ENCODE results near the gene METTL15. TPM values are rescaled to one million over a fixed set of nuclear protein-coding genes. Genes with fewer than 3 reads are reported as not detected.

Gene METTL15
- total RNA-seq, 6 experiments from 2014 or later: 6.5 to 12.0 (median 7.9) TPM

DNA sequence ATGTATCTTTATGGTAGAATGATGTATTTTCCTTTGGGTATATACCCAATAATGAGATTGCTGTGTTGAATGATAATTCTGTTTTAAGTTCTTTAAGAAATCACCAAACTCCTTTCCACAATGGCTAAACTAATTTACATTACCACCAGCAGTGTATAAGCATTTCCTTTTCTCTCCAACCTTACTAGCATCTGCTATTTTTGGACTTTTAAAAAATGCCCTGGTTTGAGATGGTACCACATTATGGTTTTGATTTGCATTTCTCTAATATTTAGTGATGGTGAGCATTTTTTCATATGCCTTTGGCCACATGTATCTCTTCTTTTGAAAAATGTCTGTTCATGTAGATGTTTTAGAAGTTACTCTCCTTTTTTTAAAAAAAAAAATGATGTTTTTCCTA, 142.0 kb downstream of the METTL15 start:
- Histone ChIP-seq H3K4me3 (no peak overlapping the region), H3K9me3 (no peaks in the 10 kb centered on the region), H3K4me1 (no peaks in the 10 kb centered on the region), H3K27ac (no peak overlapping the region), H3K36me3 (no peaks in the 10 kb centered on the region), H3K27me3 (no peaks in the 10 kb centered on the region)
- ATAC-seq: no peak
- no peak for TF ChIP-seq POLR2A (IDR thresholded peaks at IDR 0.05)
- TF ChIP-seq, protein P1, sequence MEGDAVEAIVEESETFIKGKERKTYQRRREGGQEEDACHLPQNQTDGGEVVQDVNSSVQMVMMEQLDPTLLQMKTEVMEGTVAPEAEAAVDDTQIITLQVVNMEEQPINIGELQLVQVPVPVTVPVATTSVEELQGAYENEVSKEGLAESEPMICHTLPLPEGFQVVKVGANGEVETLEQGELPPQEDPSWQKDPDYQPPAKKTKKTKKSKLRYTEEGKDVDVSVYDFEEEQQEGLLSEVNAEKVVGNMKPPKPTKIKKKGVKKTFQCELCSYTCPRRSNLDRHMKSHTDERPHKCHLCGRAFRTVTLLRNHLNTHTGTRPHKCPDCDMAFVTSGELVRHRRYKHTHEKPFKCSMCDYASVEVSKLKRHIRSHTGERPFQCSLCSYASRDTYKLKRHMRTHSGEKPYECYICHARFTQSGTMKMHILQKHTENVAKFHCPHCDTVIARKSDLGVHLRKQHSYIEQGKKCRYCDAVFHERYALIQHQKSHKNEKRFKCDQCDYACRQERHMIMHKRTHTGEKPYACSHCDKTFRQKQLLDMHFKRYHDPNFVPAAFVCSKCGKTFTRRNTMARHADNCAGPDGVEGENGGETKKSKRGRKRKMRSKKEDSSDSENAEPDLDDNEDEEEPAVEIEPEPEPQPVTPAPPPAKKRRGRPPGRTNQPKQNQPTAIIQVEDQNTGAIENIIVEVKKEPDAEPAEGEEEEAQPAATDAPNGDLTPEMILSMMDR (IDR thresholded peaks at IDR 0.05): no peak
- intact Hi-C loops (cut with DNase I): no loop called here
- DNase-seq: no peak

DNA sequence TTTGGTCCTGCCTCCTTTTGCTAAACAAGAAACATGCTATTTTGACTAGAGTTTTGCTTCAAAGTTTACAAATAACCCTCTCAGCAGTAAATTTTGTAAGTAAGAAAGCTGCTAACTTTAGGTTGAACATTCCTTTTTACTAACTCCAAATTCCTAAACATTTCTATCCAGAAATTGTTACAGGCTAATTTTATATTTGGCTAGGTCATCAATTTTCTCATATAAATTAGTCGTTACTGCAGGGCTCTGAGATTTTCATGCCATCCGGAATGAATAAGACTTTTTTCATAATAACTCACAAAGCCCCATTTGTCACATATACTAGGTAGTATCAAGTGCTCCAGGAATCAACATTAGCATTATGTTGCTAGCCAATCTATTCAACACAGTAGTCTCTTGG, 143.1 kb downstream of the METTL15 start:
- Histone ChIP-seq H3K4me3 (no peak overlapping the region), H3K27ac (no peak overlapping the region), H3K9me3 (no peaks in the 10 kb centered on the region), H3K27me3 (no peaks in the 10 kb centered on the region), H3K36me3 (no peaks in the 10 kb centered on the region), H3K4me1 (no peaks in the 10 kb centered on the region)
- intact Hi-C loops (cut with DNase I): no loop called here
- WGBS (ENCODE audit: insufficient coverage, low coverage, low lambda C conversion rate, missing lambda C conversion rate): 94% methylated on average over 2 of the region's 2 CpGs
- DNase-seq (no peak), ATAC-seq (no peak)
- TF ChIP-seq, protein P1 (IDR thresholded peaks at IDR 0.05): no peak
- TF ChIP-seq POLR2A (IDR thresholded peaks at IDR 0.05): no peak

DNA sequence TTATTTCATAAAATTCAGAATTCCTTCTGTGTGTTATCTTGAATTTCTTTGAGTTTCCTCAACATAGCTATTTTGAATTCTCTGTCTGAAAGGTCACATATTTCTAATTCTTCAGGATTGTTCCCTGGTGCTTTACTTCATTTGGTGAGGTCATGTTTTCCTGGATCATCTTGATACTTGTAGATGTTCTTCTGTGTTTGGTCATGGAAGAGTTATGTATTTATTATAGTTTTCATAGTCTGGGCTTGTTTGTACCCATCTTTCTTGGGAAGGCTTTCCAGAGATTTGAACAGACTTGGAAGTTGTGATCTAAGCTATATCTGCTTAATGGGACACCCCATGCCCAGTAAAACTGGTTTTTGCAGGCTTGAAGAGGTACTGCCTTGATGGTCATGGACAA, 149.6 kb downstream of the METTL15 start:
- TF ChIP-seq, protein P1 (IDR thresholded peaks at IDR 0.05): no peak
- TF ChIP-seq POLR2A (IDR thresholded peaks at IDR 0.05): no peak

DNA sequence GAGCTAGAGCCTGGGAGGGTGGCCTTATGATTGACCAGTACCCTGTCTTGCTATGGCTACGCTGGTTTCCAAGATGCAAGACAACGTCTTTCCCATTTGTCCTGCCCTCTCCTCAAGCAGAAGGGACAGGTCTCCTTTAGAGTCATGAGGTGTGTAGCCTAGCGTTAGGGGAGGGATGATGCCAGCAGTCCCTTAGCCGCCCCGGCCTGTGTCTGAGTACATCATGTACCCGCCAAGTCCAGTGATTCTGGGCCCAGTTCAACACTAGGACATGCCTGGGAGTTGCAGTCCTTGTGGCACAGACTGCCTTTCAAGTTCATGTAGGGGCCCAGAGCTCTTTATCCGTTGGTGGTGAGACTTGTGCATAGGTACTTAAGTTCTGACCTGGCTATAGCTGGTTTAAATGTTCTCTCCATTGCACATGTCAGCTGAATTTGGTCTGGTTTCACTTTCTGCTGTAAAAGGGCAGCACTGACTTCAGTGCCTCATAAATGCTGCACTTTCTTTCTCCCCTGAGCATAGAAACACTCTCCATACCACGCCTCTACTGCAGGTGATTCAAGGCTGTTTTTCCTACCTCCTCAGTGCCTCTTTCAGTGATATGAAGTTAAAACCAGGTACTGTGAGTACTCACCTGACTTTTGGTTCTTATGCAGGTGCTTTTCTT, 151.1 kb downstream of the METTL15 start:
- no peak for TF ChIP-seq POLR2A (IDR thresholded peaks at IDR 0.05)
- TF ChIP-seq, protein P1 (IDR thresholded peaks at IDR 0.05): no peak
- Histone ChIP-seq H3K4me1 (no peaks in the 10 kb centered on the region), H3K4me3 (no peak overlapping the region), H3K27ac (no peak overlapping the region), H3K27me3 (no peaks in the 10 kb centered on the region), H3K9me3 (no peaks in the 10 kb centered on the region), H3K36me3 (no peaks in the 10 kb centered on the region)
- WGBS (ENCODE audit: insufficient coverage, low coverage, low lambda C conversion rate, missing lambda C conversion rate): 85% methylated on average over 3 of the region's 8 CpGs
- no peak for ATAC-seq
- no peak for DNase-seq
- intact Hi-C loops (cut with DNase I): no loop called here

More for the DNA sequence above, 149.6 kb downstream of the METTL15 start:
- no peaks in the 10 kb centered on the region for H3K9me3 ChIP-seq
- H3K4me1 ChIP-seq: no peaks in the 10 kb centered on the region
- no peak overlapping the region for H3K27ac ChIP-seq
- no peaks in the 10 kb centered on the region for H3K36me3 ChIP-seq
- H3K4me3 ChIP-seq: no peak overlapping the region
- H3K27me3 ChIP-seq: no peaks in the 10 kb centered on the region
- DNase-seq (no peak), ATAC-seq (no peak)
- intact Hi-C loops (cut with DNase I): no loop called here

DNA sequence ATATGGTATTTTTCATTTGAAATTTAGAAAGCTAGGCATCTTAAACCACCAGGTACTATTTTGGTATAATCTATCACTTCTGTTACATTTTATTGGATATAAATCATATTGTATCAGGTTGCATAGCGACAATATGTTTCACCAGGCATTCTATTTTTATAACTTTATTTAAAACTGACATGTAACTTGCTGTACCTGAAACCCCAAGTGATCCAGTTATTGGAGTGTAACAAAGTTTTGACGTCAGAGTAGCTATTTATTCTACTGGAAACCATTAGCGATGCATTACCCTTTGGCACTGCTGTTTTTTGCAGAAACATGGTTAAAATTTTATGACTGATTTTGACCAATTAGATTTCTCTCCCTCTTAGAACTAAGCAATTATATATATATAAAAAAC, 160.7 kb downstream of the METTL15 start:
- H3K9me3 ChIP-seq: no peaks in the 10 kb centered on the region
- DNase-seq: no peak

More for the DNA sequence above, 160.7 kb downstream of the METTL15 start:
- TF ChIP-seq POLR2A (IDR thresholded peaks at IDR 0.05): no peak
- TF ChIP-seq, protein P1 (IDR thresholded peaks at IDR 0.05): no peak
- no peak overlapping the region for H3K4me3 ChIP-seq
- H3K27me3 ChIP-seq: no peaks in the 10 kb centered on the region
- H3K4me1 ChIP-seq: no peaks in the 10 kb centered on the region
- WGBS (ENCODE audit: insufficient coverage, low coverage, low lambda C conversion rate, missing lambda C conversion rate): 92% methylated on average over 3 of the region's 3 CpGs
- ATAC-seq: no peak
- no peak overlapping the region for H3K27ac ChIP-seq
- intact Hi-C loops (cut with DNase I): no loop called here
- H3K36me3 ChIP-seq: no peaks in the 10 kb centered on the region
